HL-60 (cell line): Measurements from ENCODE around the gene VEGFB.

Experiments used
- DNase-seq, 2 experiments: peaks; one replicate each; pipeline ENCODE4 v3.0.0-alpha.2; 2010 to 2020; ENCODE audit warnings: low read depth in 1 of 2, low spot score in 1 of 2
- H3K27ac ChIP-seq: fragments of 250-450 bp; sonication (Bioruptor Pico); replicated peaks from 2 replicates; pipeline ENCODE4 v1.5.1; 2020; ENCODE audit warnings: mild to moderate bottlenecking, moderate library complexity
- H3K27me3 ChIP-seq: fragments of 250-450 bp; sonication (Bioruptor Pico); 2 replicates; pipeline ENCODE4 v1.5.1; 2021; ENCODE audit warnings: mild to moderate bottlenecking, moderate library complexity; ENCODE audit not compliant: insufficient read depth, poor library complexity, severe bottlenecking
- H3K4me3 ChIP-seq: replicated peaks from 2 replicates; pipeline ENCODE4 v1.5.1; 2011; ENCODE audit warnings: mild to moderate bottlenecking, control low read depth, low read length; ENCODE audit not compliant: insufficient read depth
- GABPA ChIP-seq: IDR thresholded peaks from 2 replicates; pipeline ENCODE4 v1.6.1; 2012; ENCODE audit warnings: low read depth
- POLR2AphosphoS5 ChIP-seq: IDR thresholded peaks from 2 replicates; pipeline ENCODE4 v1.6.1; 2012; ENCODE audit warnings: low read depth
- SPI1 ChIP-seq: IDR thresholded peaks from 2 replicates; pipeline ENCODE4 v1.6.1; 2012; ENCODE audit warnings: low read depth, mild to moderate bottlenecking, borderline replicate concordance
- TF ChIP-seq, protein P1 (sequence below): IDR thresholded peaks from 2 replicates; pipeline ENCODE4 v1.6.1; 2012; ENCODE audit warnings: low read depth; ENCODE audit not compliant: insufficient replicate concordance
- TF ChIP-seq, protein P2 (sequence below): IDR thresholded peaks from one replicate; pipeline ENCODE4 v1.5.1; 2011; ENCODE audit warnings: low read length, control low read depth, inconsistent platforms; ENCODE audit not compliant: insufficient read depth

Gene VEGFB

DNA sequence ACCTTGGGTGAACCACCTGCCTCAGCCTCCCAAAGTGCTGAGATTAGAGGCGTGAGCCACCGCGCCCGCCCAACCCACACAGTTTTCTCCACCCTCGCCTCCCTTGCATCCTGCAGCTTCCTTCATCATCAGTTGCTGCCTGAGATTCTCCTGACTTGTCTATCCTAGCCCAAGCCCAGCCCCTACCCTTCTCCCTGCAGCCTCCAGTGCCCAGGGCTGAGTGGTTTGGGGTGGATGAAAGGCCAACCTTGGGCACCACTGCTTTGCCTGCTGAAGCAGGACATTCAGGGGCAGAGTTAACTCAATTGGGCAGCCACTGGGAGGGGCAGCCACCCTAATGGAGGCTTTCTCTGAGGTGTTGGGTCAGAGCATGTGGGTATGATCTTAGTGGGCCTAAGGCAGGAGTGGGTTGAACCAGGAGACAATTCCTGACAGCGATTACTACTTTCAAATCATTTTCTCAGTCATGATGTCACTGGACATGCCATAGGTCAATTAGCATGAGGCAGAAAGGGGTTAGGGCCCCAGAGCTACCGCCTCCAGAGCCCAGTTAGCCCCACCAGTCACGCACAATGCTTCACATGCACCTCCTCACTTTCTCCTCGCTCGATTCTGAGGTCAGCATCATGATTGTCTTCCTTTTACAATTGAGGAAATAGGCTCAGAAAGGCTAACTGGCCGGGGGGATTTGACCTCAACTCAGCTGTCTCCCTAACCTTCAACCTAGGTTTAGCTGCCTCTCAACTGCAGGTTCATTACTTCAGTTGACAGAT is 5.5 kb downstream of the VEGFB start:
- peak overlapping the region; percentile 80 for H3K4me3 ChIP-seq
- DNase-seq, result peak; percentile 93 to 94

DNA sequence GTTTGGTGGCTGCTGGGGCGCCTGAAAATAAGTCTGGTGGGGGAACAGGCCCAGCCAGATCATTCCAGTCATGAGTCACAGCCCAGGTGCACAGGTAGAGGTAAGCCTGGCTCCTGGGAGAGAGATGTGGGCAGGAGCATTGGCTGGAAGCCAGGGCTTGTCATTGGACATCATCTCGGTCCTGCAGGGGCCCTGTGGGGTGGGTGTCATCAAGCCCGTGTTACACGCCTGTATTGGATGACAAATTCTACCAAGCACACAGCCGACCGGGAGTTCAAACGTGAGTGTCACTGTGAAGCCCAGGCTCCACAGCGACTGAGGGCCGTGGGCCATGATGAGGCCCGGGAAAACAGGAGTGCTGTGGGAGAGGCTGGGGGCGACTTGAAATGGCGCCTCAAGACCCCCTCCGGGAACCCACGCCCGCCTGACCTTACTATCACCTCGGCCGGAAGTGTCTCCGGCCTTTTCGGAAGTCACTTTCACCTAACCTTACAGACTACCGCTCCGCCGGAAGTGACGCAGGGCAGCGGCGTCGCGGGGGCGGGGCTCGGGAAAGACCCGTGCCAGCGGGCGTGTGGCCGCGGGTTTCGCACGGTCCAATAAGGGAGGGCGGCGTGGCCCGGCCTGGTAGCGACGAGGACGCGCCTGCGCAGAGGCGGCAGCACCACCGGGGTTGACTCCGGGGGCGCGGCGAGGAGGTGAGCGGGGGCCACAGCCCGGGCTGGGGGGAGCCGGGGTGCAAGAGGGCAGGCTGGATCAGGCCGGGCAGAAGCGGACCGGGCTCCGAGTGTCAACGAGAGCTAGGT is 6.3 kb downstream of the VEGFB start, which contains the start of gene FKBP2:
TSS of gene FKBP2 (plus strand) at position 661 of the 806 bp plus-strand sequence. CDS start 1,293 bp downstream, outside the sequence.
- TF ChIP-seq SPI1 (no peak; the same call in 1 of the 2 replicates), POLR2AphosphoS5 (peak; percentile 81), GABPA (peak; percentile 84)
- TF ChIP-seq, protein P1, sequence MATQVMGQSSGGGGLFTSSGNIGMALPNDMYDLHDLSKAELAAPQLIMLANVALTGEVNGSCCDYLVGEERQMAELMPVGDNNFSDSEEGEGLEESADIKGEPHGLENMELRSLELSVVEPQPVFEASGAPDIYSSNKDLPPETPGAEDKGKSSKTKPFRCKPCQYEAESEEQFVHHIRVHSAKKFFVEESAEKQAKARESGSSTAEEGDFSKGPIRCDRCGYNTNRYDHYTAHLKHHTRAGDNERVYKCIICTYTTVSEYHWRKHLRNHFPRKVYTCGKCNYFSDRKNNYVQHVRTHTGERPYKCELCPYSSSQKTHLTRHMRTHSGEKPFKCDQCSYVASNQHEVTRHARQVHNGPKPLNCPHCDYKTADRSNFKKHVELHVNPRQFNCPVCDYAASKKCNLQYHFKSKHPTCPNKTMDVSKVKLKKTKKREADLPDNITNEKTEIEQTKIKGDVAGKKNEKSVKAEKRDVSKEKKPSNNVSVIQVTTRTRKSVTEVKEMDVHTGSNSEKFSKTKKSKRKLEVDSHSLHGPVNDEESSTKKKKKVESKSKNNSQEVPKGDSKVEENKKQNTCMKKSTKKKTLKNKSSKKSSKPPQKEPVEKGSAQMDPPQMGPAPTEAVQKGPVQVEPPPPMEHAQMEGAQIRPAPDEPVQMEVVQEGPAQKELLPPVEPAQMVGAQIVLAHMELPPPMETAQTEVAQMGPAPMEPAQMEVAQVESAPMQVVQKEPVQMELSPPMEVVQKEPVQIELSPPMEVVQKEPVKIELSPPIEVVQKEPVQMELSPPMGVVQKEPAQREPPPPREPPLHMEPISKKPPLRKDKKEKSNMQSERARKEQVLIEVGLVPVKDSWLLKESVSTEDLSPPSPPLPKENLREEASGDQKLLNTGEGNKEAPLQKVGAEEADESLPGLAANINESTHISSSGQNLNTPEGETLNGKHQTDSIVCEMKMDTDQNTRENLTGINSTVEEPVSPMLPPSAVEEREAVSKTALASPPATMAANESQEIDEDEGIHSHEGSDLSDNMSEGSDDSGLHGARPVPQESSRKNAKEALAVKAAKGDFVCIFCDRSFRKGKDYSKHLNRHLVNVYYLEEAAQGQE, result peak; percentile 30
- TF ChIP-seq, protein P2, sequence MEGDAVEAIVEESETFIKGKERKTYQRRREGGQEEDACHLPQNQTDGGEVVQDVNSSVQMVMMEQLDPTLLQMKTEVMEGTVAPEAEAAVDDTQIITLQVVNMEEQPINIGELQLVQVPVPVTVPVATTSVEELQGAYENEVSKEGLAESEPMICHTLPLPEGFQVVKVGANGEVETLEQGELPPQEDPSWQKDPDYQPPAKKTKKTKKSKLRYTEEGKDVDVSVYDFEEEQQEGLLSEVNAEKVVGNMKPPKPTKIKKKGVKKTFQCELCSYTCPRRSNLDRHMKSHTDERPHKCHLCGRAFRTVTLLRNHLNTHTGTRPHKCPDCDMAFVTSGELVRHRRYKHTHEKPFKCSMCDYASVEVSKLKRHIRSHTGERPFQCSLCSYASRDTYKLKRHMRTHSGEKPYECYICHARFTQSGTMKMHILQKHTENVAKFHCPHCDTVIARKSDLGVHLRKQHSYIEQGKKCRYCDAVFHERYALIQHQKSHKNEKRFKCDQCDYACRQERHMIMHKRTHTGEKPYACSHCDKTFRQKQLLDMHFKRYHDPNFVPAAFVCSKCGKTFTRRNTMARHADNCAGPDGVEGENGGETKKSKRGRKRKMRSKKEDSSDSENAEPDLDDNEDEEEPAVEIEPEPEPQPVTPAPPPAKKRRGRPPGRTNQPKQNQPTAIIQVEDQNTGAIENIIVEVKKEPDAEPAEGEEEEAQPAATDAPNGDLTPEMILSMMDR, result no peak
- peak within 1 kb of the TSS; percentile 80 for H3K4me3 ChIP-seq
- H3K27me3 ChIP-seq, result no peaks in the 10 kb centered on the region
- H3K27ac ChIP-seq, result peak within 1 kb of the TSS; percentile 97
- DNase-seq, result peak; percentile 95 to 97

More for the DNA sequence above, 5.5 kb downstream of the VEGFB start:
- H3K27ac ChIP-seq, result peak overlapping the region; percentile 97
- TF ChIP-seq, protein P1, result no peak
- TF ChIP-seq SPI1, result peak; percentile 90; the same call in 1 of the 2 replicates
- TF ChIP-seq, protein P2, result no peak
- no peaks in the 10 kb centered on the region for H3K27me3 ChIP-seq

DNA sequence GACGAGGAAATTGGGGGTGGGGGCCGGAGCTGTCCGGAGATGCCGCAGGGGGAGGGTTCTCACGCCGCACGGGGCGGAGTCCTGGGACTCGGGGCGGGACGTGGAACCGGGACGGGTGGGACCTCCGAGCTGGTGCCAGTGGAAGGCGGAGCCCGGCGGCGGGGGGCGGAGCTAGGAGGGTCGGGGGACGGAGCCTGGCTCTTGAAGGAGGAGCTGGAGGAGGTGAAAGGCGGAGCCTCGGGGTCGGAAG is 6.8 kb downstream of the VEGFB start:
- DNase-seq, result peak; percentile 98 to 100
- TF ChIP-seq, protein P1, result no peak
- no peak for TF ChIP-seq POLR2AphosphoS5
- TF ChIP-seq, protein P2, result no peak
- no peak for TF ChIP-seq SPI1
- peak overlapping the region; percentile 80 for H3K4me3 ChIP-seq
- no peaks in the 10 kb centered on the region for H3K27me3 ChIP-seq
- peak overlapping the region; percentile 97 for H3K27ac ChIP-seq
